ENCODE results near the gene ASGR1. TPM values are rescaled to one million over a fixed set of nuclear protein-coding genes. Genes with fewer than 3 reads are reported as not detected.

The ASGR1 gene
- total RNA-seq, 2 donors from 2014 or later = 6.8 to 14.2 TPM

- Histone ChIP-seq H3K4me3 (ENCODE audit: low read length) (no peak overlapping the region), H3K27ac (ENCODE audit: low read depth, low read length) (peak overlapping the region; percentile 32), H3K36me3 (ENCODE audit: control insufficient read depth, insufficient read depth, low read length) (no peaks in the 10 kb centered on the region), H3K9me3 (ENCODE audit: control insufficient read depth, low read length) (no peaks in the 10 kb centered on the region), H3K9ac (ENCODE audit: extremely low read depth, low read length, poor library complexity, severe bottlenecking) (no peak overlapping the region), H3K27me3 (ENCODE audit: control insufficient read depth, insufficient read depth, low read length, poor library complexity, severe bottlenecking) (no peaks in the 10 kb centered on the region), H3K4me1 (ENCODE audit: control insufficient read depth, insufficient read depth, low read length) (peaks cover 4% of the 10 kb centered on the region)
- H3K27ac Mint-ChIP-seq = no peak overlapping the region
- peaks cover 26% of the 10 kb centered on the region for H3K4me1 Mint-ChIP-seq
- no peak for TF ChIP-seq CTCF (conservative IDR thresholded peaks at IDR 0.05)
- DNase-seq = no peak
- no peaks in the 10 kb centered on the region for H3K9me3 Mint-ChIP-seq
- 90 to 91% methylated on average over 5 to 9 of the region's 9 CpGs for WGBS, 2 experiments (ENCODE audit: insufficient coverage in 1 of 2, insufficient read length in 1 of 2)
- H3K27me3 Mint-ChIP-seq (ENCODE audit: insufficient read depth) = peaks cover 24% of the 10 kb centered on the region
- peak overlapping the region; percentile 32 for H3K4me3 Mint-ChIP-seq
- H3K36me3 Mint-ChIP-seq (ENCODE audit: low read depth) = no peaks in the 10 kb centered on the region
Observed at GRCh38 chr17:7208754-7209460, 29.7 kb upstream of the ASGR1 start.

DNA sequence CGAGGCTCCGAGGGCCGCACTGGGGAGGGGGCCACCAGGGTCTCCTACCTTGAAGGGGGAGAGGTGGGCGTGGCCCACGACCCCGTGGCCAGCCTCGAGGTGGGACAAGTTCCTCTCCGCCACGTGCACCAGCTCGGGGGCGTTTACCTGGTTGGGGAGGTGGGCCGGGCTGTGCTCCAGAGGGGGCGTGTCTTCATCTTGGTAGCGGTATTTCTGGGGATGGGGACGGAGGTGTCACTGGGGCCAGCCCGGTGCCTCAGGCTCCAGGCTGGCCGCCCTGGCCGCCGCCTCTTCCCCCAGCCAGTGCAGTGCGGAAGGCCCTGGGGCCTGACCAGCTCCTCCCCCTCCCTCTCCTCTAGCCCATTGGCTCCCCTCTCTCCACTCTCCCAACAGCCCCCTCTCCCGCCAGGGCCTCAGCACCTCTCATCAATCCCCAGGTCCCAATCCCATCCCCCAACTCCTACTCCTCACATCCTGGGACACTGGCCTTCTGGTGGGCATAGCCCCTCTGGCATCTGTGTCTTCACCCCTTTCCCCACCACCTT lies 28.9 kb upstream of the ASGR1 start:
- WGBS, 2 experiments (ENCODE audit: insufficient coverage in 1 of 2, insufficient read length in 1 of 2) = 60 to 75% methylated on average over 4 to 21 of the region's 21 CpGs
- Mint-ChIP-seq H3K27me3 (ENCODE audit: insufficient read depth) (peaks cover 24% of the 10 kb centered on the region), H3K4me1 (peaks cover 21% of the 10 kb centered on the region), H3K27ac (no peak overlapping the region), H3K36me3 (ENCODE audit: low read depth) (peaks cover under 1% of the 10 kb centered on the region), H3K4me3 (peak overlapping the region; percentile 32), H3K9me3 (no peaks in the 10 kb centered on the region)
- peak overlapping the region; percentile 32 for H3K27ac ChIP-seq (ENCODE audit: low read depth, low read length)
- H3K9ac ChIP-seq (ENCODE audit: extremely low read depth, low read length, poor library complexity, severe bottlenecking) = no peak overlapping the region
- no peaks in the 10 kb centered on the region for H3K27me3 ChIP-seq (ENCODE audit: control insufficient read depth, insufficient read depth, low read length, poor library complexity, severe bottlenecking)
- H3K9me3 ChIP-seq (ENCODE audit: control insufficient read depth, low read length) = no peaks in the 10 kb centered on the region
- peaks cover 4% of the 10 kb centered on the region for H3K4me1 ChIP-seq (ENCODE audit: control insufficient read depth, insufficient read depth, low read length)
- TF ChIP-seq CTCF (conservative IDR thresholded peaks at IDR 0.05) = no peak
- DNase-seq = peak; percentile 87
- no peak overlapping the region for H3K4me3 ChIP-seq (ENCODE audit: low read length)
- H3K36me3 ChIP-seq (ENCODE audit: control insufficient read depth, insufficient read depth, low read length) = peaks cover 5% of the 10 kb centered on the region

- H3K9ac ChIP-seq (ENCODE audit: extremely low read depth, low read length, poor library complexity, severe bottlenecking) = no peak overlapping the region
- H3K27ac Mint-ChIP-seq = no peak overlapping the region
- no peak for DNase-seq
- no peaks in the 10 kb centered on the region for H3K9me3 ChIP-seq (ENCODE audit: control insufficient read depth, low read length)
- no peak overlapping the region for H3K4me3 ChIP-seq (ENCODE audit: low read length)
- H3K9me3 Mint-ChIP-seq = no peaks in the 10 kb centered on the region
- peaks cover 12% of the 10 kb centered on the region for H3K36me3 ChIP-seq (ENCODE audit: control insufficient read depth, insufficient read depth, low read length)
- H3K27me3 Mint-ChIP-seq (ENCODE audit: insufficient read depth) = peaks cover 23% of the 10 kb centered on the region
- H3K27ac ChIP-seq (ENCODE audit: low read depth, low read length) = peak overlapping the region; percentile 63
- no peaks in the 10 kb centered on the region for H3K27me3 ChIP-seq (ENCODE audit: control insufficient read depth, insufficient read depth, low read length, poor library complexity, severe bottlenecking)
- no peak for TF ChIP-seq CTCF (conservative IDR thresholded peaks at IDR 0.05)
- H3K4me1 ChIP-seq (ENCODE audit: control insufficient read depth, insufficient read depth, low read length) = peaks cover 4% of the 10 kb centered on the region
- H3K36me3 Mint-ChIP-seq (ENCODE audit: low read depth) = peaks cover 8% of the 10 kb centered on the region
- peaks cover 20% of the 10 kb centered on the region for H3K4me1 Mint-ChIP-seq
- peak overlapping the region; percentile 32 for H3K4me3 Mint-ChIP-seq
- 82 to 85% methylated on average over 12 to 22 of the region's 24 CpGs for WGBS, 2 experiments (ENCODE audit: insufficient coverage in 1 of 2, insufficient read length in 1 of 2)
Observed at GRCh38 chr17:7207120-7208001, 28.2 kb upstream of the ASGR1 start.

Measured in endodermal cell (in vitro differentiated cells).